ENCODE results near the gene NCAPG.

DNA sequence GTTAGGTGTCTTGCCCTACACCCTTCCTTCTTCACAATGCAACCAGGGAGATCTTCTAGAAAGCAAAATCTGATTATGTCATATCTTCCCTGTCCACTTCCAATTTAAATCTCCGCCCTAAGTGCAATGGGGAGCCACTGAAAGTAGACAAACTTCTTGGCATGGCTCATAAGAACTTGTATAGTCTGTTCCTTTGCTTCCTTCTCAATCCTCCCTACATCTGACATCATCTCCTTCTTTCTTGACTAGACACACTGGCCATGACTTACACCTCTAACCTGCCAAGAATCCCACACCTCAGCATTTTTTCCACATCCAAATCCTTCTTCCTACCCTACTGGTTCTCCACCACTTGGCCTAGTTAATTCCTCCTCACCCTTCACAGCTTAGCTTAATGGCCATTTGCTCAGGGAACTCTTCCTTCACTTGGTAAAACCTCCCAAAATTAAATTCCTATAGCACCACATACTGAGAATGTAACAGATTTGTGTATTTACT lies 55.1 kb downstream of the NCAPG start:
- TF ChIP-seq POLR2A (IDR thresholded peaks at IDR 0.05): no peak
- TF ChIP-seq, protein P1, sequence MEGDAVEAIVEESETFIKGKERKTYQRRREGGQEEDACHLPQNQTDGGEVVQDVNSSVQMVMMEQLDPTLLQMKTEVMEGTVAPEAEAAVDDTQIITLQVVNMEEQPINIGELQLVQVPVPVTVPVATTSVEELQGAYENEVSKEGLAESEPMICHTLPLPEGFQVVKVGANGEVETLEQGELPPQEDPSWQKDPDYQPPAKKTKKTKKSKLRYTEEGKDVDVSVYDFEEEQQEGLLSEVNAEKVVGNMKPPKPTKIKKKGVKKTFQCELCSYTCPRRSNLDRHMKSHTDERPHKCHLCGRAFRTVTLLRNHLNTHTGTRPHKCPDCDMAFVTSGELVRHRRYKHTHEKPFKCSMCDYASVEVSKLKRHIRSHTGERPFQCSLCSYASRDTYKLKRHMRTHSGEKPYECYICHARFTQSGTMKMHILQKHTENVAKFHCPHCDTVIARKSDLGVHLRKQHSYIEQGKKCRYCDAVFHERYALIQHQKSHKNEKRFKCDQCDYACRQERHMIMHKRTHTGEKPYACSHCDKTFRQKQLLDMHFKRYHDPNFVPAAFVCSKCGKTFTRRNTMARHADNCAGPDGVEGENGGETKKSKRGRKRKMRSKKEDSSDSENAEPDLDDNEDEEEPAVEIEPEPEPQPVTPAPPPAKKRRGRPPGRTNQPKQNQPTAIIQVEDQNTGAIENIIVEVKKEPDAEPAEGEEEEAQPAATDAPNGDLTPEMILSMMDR (IDR thresholded peaks at IDR 0.05): no peak

Data from body of pancreas (tissue), 4 donors.